Neural progenitor cell (in vitro differentiated cells): ENCODE results near the gene TAS1R1.

ENCODE experiments used
- EZH2 ChIP-seq: fragments of 200-600 bp; sonication (generic); IDR thresholded peaks from 2 replicates; pipeline ENCODE4 v1.6.1; 2017; ENCODE audit warnings: antibody characterized with exemption, mild to moderate bottlenecking, moderate library complexity
- TF ChIP-seq, protein P1 (sequence below): fragments of 200-600 bp; sonication (generic); IDR thresholded peaks from 2 replicates; pipeline ENCODE4 v1.5.1; 2017; ENCODE audit warnings: antibody characterized with exemption, mild to moderate bottlenecking

DNA sequence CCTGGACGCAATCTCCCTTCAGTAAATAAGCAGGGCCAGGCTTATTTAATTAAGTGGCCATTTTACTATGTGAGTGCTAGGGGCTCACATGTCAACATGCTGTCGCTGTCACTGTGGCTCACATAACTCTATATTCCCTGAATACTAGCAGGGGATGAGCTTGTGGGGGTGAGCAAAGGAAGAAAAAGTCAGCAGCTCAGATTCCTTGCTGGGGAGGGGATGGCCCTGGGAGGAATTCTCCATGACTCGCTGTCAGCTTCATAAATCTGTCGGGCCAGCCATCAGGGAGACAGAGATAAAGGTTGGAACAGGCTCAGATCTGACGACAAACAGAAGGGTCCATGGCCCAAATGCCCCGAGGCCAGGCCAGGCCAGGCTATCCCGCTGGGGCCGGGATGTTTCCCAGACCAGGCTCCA, 37.7 kb upstream of the TAS1R1 start:
- no peak for TF ChIP-seq EZH2
- TF ChIP-seq, protein P1, sequence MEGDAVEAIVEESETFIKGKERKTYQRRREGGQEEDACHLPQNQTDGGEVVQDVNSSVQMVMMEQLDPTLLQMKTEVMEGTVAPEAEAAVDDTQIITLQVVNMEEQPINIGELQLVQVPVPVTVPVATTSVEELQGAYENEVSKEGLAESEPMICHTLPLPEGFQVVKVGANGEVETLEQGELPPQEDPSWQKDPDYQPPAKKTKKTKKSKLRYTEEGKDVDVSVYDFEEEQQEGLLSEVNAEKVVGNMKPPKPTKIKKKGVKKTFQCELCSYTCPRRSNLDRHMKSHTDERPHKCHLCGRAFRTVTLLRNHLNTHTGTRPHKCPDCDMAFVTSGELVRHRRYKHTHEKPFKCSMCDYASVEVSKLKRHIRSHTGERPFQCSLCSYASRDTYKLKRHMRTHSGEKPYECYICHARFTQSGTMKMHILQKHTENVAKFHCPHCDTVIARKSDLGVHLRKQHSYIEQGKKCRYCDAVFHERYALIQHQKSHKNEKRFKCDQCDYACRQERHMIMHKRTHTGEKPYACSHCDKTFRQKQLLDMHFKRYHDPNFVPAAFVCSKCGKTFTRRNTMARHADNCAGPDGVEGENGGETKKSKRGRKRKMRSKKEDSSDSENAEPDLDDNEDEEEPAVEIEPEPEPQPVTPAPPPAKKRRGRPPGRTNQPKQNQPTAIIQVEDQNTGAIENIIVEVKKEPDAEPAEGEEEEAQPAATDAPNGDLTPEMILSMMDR: no peak
